Progenitor cell of endocrine pancreas (in vitro differentiated cells): ENCODE measurements around the gene ADARB2. TPM values are rescaled to one million over a fixed set of nuclear protein-coding genes. Genes with fewer than 3 reads are reported as not detected.

Experiments used
- DNase-seq: peaks from one replicate; pipeline ENCODE4 v3.0.0; 2021; ENCODE audit warnings: low spot score; ENCODE audit not compliant: unreplicated experiment
- H3K27ac Mint-ChIP-seq: 2 replicates; pipeline ENCODE4 v1.8.0; 2021; ENCODE audit warnings: mild to moderate bottlenecking, moderate library complexity, mixed read lengths
- H3K27me3 Mint-ChIP-seq: 2 replicates; pipeline ENCODE4 v1.8.0; 2021; ENCODE audit warnings: mixed read lengths
- H3K36me3 Mint-ChIP-seq: 2 replicates; pipeline ENCODE4 v1.8.0; 2022; ENCODE audit warnings: mixed read lengths; ENCODE audit not compliant: insufficient read depth
- H3K4me1 Mint-ChIP-seq: 2 replicates; pipeline ENCODE4 v1.8.0; 2021; ENCODE audit warnings: low read depth, mixed read lengths
- H3K4me3 Mint-ChIP-seq: 2 replicates; pipeline ENCODE4 v1.8.0; 2021; ENCODE audit warnings: low read depth, mild to moderate bottlenecking, moderate library complexity, mixed read lengths
- H3K9me3 Mint-ChIP-seq: 2 replicates; pipeline ENCODE4 v1.8.0; 2021; ENCODE audit warnings: low read depth, mixed read lengths
- total RNA-seq: library from RNA; stranded (reverse); gene quantifications from 2 replicates; pipeline ENCODE4 v1.2.1, GENCODE V29; 2021
- TF ChIP-seq, protein P1 (sequence below): fragments of 200-600 bp; sonication (generic); IDR thresholded peaks from one replicate; pipeline ENCODE4 v1.5.0; 2021; ENCODE audit warnings: antibody characterized with exemption, mild to moderate bottlenecking; ENCODE audit not compliant: unreplicated experiment

Gene ADARB2
- total RNA-seq, 1 donor from 2014 or later, result 1.3 TPM

DNA sequence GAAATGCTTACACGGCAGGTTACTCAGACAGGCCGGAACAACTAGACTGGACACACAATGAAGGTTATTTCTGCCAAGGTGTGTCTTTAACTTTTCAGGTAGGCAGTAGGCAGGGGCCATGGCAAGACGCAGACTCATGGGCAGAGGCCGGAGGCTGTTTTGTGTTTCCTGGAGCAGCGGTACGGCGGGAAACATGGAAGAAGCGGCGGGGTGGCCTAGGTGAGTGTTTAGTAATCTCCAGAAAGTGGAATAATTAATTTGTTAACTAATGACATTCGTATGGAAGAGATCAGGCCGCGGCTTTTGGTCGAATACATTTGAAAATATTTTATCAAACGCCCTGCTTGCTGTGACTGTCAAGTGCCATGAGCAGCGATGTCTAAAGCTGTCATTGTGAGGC is 403.3 kb downstream of the ADARB2 start:
- Mint-ChIP-seq H3K4me3 (no peak overlapping the region), H3K36me3 (no peaks in the 10 kb centered on the region), H3K27me3 (peaks cover 9% of the 10 kb centered on the region), H3K27ac (no peak overlapping the region), H3K4me1 (peaks cover 14% of the 10 kb centered on the region), H3K9me3 (no peaks in the 10 kb centered on the region)
- TF ChIP-seq, protein P1, sequence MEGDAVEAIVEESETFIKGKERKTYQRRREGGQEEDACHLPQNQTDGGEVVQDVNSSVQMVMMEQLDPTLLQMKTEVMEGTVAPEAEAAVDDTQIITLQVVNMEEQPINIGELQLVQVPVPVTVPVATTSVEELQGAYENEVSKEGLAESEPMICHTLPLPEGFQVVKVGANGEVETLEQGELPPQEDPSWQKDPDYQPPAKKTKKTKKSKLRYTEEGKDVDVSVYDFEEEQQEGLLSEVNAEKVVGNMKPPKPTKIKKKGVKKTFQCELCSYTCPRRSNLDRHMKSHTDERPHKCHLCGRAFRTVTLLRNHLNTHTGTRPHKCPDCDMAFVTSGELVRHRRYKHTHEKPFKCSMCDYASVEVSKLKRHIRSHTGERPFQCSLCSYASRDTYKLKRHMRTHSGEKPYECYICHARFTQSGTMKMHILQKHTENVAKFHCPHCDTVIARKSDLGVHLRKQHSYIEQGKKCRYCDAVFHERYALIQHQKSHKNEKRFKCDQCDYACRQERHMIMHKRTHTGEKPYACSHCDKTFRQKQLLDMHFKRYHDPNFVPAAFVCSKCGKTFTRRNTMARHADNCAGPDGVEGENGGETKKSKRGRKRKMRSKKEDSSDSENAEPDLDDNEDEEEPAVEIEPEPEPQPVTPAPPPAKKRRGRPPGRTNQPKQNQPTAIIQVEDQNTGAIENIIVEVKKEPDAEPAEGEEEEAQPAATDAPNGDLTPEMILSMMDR, result no peak
- no peak for DNase-seq

DNA sequence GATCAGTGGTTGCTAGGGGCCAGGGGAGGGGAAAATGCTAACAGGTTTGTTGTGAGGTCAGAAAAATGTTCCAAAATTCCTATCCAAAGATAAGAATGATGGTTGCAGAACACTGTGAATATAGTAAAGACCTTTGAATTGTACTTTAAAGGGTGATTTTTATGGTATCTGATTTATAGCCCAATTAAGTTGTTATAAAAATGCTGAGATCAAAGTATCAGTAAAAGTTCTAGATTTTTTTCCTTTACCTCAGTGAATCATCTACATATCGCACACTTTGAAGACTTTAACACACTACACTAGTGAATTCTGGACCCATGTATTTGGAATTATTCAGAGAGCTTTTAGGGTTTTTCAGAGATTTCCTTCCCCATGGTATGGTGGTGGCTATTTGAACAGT is 405.8 kb downstream of the ADARB2 start:
- DNase-seq, result no peak
- Mint-ChIP-seq H3K4me1 (peaks cover under 1% of the 10 kb centered on the region), H3K36me3 (no peaks in the 10 kb centered on the region), H3K9me3 (peaks cover 4% of the 10 kb centered on the region), H3K4me3 (no peak overlapping the region), H3K27me3 (peaks cover 8% of the 10 kb centered on the region), H3K27ac (no peak overlapping the region)
- TF ChIP-seq, protein P1, result no peak

DNA sequence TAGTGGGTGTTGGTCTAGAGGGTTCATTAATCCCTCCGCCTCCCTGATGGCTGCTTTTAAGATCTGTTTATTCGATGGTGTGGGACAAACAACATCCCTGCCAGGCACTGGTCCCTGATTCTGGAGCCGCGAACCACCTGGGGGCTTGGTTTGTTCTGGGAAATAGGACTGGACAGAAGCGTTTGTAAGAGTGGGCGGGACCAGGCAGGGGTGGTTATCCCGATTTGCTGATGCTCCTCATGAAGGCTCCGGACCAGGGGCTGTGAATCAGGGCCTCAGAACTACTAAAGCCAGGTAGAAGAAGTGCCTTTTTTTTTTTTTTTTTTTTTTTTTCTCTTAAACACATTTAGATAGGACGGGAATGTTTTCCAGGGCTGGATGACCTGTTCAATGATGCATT is 407.7 kb downstream of the ADARB2 start:
- peaks cover 8% of the 10 kb centered on the region for H3K27me3 Mint-ChIP-seq
- TF ChIP-seq, protein P1, result no peak
- peaks cover 4% of the 10 kb centered on the region for H3K9me3 Mint-ChIP-seq
- no peak for DNase-seq
- no peak overlapping the region for H3K27ac Mint-ChIP-seq
- H3K36me3 Mint-ChIP-seq, result no peaks in the 10 kb centered on the region
- no peak overlapping the region for H3K4me3 Mint-ChIP-seq
- H3K4me1 Mint-ChIP-seq, result peaks cover 2% of the 10 kb centered on the region

DNA sequence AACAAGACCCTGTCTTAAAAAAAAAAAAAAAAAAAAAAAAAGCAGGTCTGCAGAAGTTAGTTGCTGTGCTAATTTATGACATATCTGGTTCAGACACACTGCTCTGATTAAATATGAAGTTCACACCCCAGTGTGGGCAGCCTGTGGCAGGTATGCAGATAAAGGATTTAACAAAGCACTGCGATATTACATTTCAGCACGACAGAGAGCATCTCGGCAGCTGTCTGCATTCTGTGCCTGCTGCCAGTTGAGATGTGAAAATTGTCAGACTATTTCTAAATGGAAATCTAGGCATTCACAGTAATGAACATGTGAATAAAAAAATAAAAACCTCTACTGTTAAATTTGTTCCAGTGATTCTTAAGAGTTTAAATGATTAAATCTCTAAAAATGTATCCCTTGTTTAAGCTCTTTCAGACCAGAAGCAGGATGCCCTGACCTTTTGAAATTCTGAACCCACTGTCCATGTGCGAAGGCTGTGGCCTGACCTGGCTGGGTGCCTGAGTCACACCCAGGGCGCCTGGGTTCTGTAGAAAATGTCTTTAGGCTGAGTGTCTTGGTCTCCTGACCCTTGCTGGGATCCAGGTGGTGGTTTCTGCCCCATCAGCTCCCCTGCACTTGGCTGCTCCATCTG is 408.2 kb downstream of the ADARB2 start:
- TF ChIP-seq, protein P1, result no peak
- H3K27ac Mint-ChIP-seq, result no peak overlapping the region
- no peaks in the 10 kb centered on the region for H3K36me3 Mint-ChIP-seq
- peaks cover 4% of the 10 kb centered on the region for H3K9me3 Mint-ChIP-seq
- H3K4me1 Mint-ChIP-seq, result peaks cover 2% of the 10 kb centered on the region
- no peak for DNase-seq
- peaks cover 8% of the 10 kb centered on the region for H3K27me3 Mint-ChIP-seq
- H3K4me3 Mint-ChIP-seq, result no peak overlapping the region

DNA sequence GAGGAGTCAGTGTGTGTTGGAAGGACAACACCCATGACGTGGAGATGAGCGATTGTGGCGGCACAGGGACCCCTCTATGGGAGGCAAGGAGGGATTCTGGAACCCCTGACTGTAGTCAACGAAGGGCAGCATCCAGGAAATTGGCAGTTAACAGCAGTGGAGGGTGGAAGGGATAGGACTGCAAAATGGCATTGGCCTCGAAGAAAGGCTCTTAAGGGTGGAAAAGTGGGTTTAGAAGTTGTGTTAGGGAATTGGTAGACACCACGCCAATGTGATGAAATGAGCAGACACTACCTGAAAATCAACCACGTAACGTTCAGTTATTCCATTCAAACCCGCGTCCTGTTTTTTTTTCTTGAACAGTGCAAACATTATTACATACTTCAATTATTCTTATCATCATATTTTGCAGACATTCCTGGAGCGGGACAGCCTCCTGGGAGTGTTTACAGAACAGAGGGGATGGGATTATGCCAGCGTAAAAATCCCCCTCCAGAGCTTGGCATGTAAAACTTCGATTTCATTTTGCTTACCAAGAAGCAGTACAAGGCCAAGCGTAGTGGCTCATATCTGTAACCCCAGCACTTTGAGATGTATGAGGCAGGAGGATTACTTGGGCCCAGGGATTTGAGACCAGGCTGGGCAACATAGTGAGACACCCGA is 409.0 kb downstream of the ADARB2 start:
- TF ChIP-seq, protein P1, result no peak
- Mint-ChIP-seq H3K36me3 (no peaks in the 10 kb centered on the region), H3K27ac (no peak overlapping the region), H3K27me3 (peaks cover 8% of the 10 kb centered on the region), H3K4me3 (no peak overlapping the region), H3K9me3 (peaks cover 4% of the 10 kb centered on the region), H3K4me1 (peaks cover 4% of the 10 kb centered on the region)
- DNase-seq, result no peak
